ENCODE measurements around the gene C1orf210. TPM values are rescaled to one million over a fixed set of nuclear protein-coding genes. Genes with fewer than 3 reads are reported as not detected.

Gene C1orf210
- total and polyA plus RNA-seq, 2 donors (not counting 1 experiment from before 2014, with no cell fraction given): not detected

GRCh38 chr1:43284065-43284464 is 1.3 kb downstream of the C1orf210 start:
- ChIA-PET CTCF (no interaction called here), POLR2A (no interaction called here)
- H3K4me1 Mint-ChIP-seq: no peaks in the 10 kb centered on the region
- no peak overlapping the region for H3K27ac Mint-ChIP-seq
- Histone ChIP-seq H3K79me2 (ENCODE audit: control insufficient read depth, insufficient read depth, low read length) (no peaks in the 10 kb centered on the region), H3K4me3 (ENCODE audit: control extremely low read depth in 1 of 5, extremely low read depth in 1 of 5, insufficient read depth in 1 of 5, low read depth in 2 of 5, low read length in 4 of 5) (no peak overlapping the region), H3K36me3 (replicated peaks in 1 of 2; ENCODE audit: control extremely low read depth in 1 of 2, control insufficient read depth in 1 of 2, extremely low read depth in 1 of 2, insufficient read depth in 2 of 2, low read length in 1 of 2) (no peaks in the 10 kb centered on the region), H2AFZ (ENCODE audit: insufficient read depth, low read depth, low read length, poor library complexity, severe bottlenecking) (no peak overlapping the region), H3K4me2 (replicated peaks; ENCODE audit: low read depth, low read length, poor library complexity, severe bottlenecking) (no peak overlapping the region), H3K27me3 (replicated peaks in 1 of 4; ENCODE audit: control extremely low read depth in 1 of 4, control insufficient read depth in 3 of 4, insufficient read depth in 4 of 4, low read length in 3 of 4) (no peaks in the 10 kb centered on the region), H3K4me1 (ENCODE audit: control insufficient read depth in 2 of 2, insufficient read depth in 2 of 2, low read length in 2 of 2) (no peaks in the 10 kb centered on the region), H3K9ac (ENCODE audit: low read length) (no peak overlapping the region), H3K27ac (ENCODE audit: low read length in 2 of 2) (no peak overlapping the region), H4K20me1 (ENCODE audit: control insufficient read depth, insufficient read depth, low read length, poor library complexity, severe bottlenecking) (no peaks in the 10 kb centered on the region), H3K9me3 (ENCODE audit: control extremely low read depth in 1 of 3, control insufficient read depth in 2 of 3, insufficient read depth in 1 of 3, low read length in 2 of 3) (peaks cover 0 to 5% (median 0%) of the 10 kb centered on the region in 3 donors)
- no peaks in the 10 kb centered on the region for H3K9me3 Mint-ChIP-seq (ENCODE audit: insufficient read depth)
- no peak for TF ChIP-seq EZH2 (IDR thresholded peaks at IDR 0.05; ENCODE audit: borderline replicate concordance, insufficient read depth, low read depth, low read length, poor library complexity, severe bottlenecking)
- no peak for TF ChIP-seq CTCF (IDR thresholded peaks at IDR 0.05)
- DNase-seq (no peak), ATAC-seq (ENCODE audit: low read depth) (no peak)
- peaks cover 10% of the 10 kb centered on the region for H3K27me3 Mint-ChIP-seq
- no peak overlapping the region for H3K4me3 Mint-ChIP-seq
- WGBS (ENCODE audit: insufficient coverage): 92% methylated on average over 2 of the region's 3 CpGs
- intact Hi-C loops (cut with micrococcal nuclease): no loop called here

- ATAC-seq (ENCODE audit: low read depth) (no peak), DNase-seq (no peak)
- H3K27me3 Mint-ChIP-seq: peaks cover 14% of the 10 kb centered on the region
- Histone ChIP-seq H3K79me2 (ENCODE audit: control insufficient read depth, insufficient read depth, low read length) (no peaks in the 10 kb centered on the region), H2AFZ (ENCODE audit: insufficient read depth, low read depth, low read length, poor library complexity, severe bottlenecking) (no peak overlapping the region), H3K27me3 (replicated peaks in 1 of 4; ENCODE audit: control extremely low read depth in 1 of 4, control insufficient read depth in 3 of 4, insufficient read depth in 4 of 4, low read length in 3 of 4) (no peaks in the 10 kb centered on the region), H4K20me1 (ENCODE audit: control insufficient read depth, insufficient read depth, low read length, poor library complexity, severe bottlenecking) (no peaks in the 10 kb centered on the region), H3K4me1 (ENCODE audit: control insufficient read depth in 2 of 2, insufficient read depth in 2 of 2, low read length in 2 of 2) (no peaks in the 10 kb centered on the region), H3K4me2 (replicated peaks; ENCODE audit: low read depth, low read length, poor library complexity, severe bottlenecking) (no peak overlapping the region), H3K4me3 (ENCODE audit: control extremely low read depth in 1 of 5, extremely low read depth in 1 of 5, insufficient read depth in 1 of 5, low read depth in 2 of 5, low read length in 4 of 5) (no peak overlapping the region), H3K9ac (ENCODE audit: low read length) (no peak overlapping the region), H3K9me3 (ENCODE audit: control extremely low read depth in 1 of 3, control insufficient read depth in 2 of 3, insufficient read depth in 1 of 3, low read length in 2 of 3) (peaks cover 0 to 5% (median 0%) of the 10 kb centered on the region in 3 donors), H3K36me3 (replicated peaks in 1 of 2; ENCODE audit: control extremely low read depth in 1 of 2, control insufficient read depth in 1 of 2, extremely low read depth in 1 of 2, insufficient read depth in 2 of 2, low read length in 1 of 2) (no peaks in the 10 kb centered on the region), H3K27ac (ENCODE audit: low read length in 2 of 2) (no peak overlapping the region)
- POLR2A ChIA-PET: no interaction called here
- TF ChIP-seq EZH2 (IDR thresholded peaks at IDR 0.05; ENCODE audit: borderline replicate concordance, insufficient read depth, low read depth, low read length, poor library complexity, severe bottlenecking) (no peak), CTCF (IDR thresholded peaks at IDR 0.05) (no peak)
- H3K4me1 Mint-ChIP-seq: no peaks in the 10 kb centered on the region
- 90% methylated on average over 15 of the region's 15 CpGs for WGBS (ENCODE audit: insufficient coverage)
- CTCF ChIA-PET: no interaction called here
- no peaks in the 10 kb centered on the region for H3K9me3 Mint-ChIP-seq (ENCODE audit: insufficient read depth)
- H3K27ac Mint-ChIP-seq: no peak overlapping the region
- intact Hi-C loops (cut with micrococcal nuclease): no loop called here
- H3K4me3 Mint-ChIP-seq: no peak overlapping the region
These were observed 2.9 kb downstream of the C1orf210 start for GRCh38 chr1:43282220-43283195.
